Stomach smooth muscle (tissue), 2 donors: ENCODE data around the gene SOX18.
A peak's percentile ranks its signal among the peaks of the same experiment; 100 is the strongest.

Source experiments
- H3K27ac ChIP-seq: one replicate; pipeline ENCODE4 v1.7.0; 2013; ENCODE audit warnings: mild to moderate bottlenecking, low read length, inconsistent platforms
- H3K27me3 ChIP-seq, 2 donors: one replicate each; pipeline ENCODE4 v1.7.0; 2013; ENCODE audit warnings: low read length in 2 of 2; ENCODE audit not compliant: insufficient read depth in 2 of 2, control insufficient read depth in 1 of 2
- H3K36me3 ChIP-seq, 2 donors: one replicate each; pipeline ENCODE4 v1.7.0; 2013; ENCODE audit warnings: low read length in 2 of 2; ENCODE audit not compliant: control insufficient read depth in 2 of 2, insufficient read depth in 2 of 2
- H3K4me1 ChIP-seq: one replicate; pipeline ENCODE4 v1.7.0; 2013; ENCODE audit warnings: low read length; ENCODE audit not compliant: control insufficient read depth, insufficient read depth
- H3K4me3 ChIP-seq, 2 donors: one replicate each; pipeline ENCODE4 v1.7.0; 2013; ENCODE audit warnings: low read length in 2 of 2
- H3K9ac ChIP-seq, 2 donors: one replicate each; pipeline ENCODE4 v1.7.0; 2013; ENCODE audit warnings: low read length in 2 of 2, mild to moderate bottlenecking in 1 of 2
- H3K9me3 ChIP-seq, 2 donors: one replicate each; pipeline ENCODE4 v1.7.0; 2013; ENCODE audit warnings: low read length in 2 of 2; ENCODE audit not compliant: control insufficient read depth in 2 of 2
- donor health status: healthy.
- donor health status: Pancreatic carcinoma.

The SOX18 gene

DNA sequence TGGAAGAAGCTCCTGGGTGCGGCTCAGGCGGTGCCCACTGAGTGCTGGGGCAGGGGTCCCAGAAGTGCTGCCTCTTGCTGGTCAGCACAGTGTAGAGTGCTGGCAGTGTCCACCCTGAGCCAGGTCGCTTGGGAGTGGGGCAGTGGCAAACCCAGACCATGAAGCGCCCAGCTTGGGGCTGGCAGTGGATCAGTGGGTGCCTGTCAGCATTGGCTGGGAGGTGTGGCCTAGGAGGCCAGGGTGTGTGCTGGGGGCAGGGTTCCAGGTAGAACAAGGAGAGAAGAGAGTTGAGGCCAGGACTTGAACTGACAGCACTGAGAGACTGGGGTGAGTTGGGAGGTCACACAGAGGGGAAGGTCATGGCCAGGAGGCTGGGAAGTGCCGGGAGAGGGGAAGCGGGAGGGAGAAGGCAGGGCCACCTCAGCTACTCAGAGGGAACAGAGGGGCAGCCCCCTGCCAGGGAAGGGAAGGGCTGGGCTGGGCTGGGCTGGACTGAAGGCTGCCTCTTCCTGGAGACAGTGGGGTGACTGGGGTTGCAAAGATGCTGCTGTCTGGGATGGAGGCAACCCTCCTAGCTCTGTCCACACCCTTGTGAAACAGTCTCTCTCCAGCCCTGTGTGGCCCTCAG is 17.7 kb upstream of the SOX18 start:
- Histone ChIP-seq H3K9me3 (no peaks in the 10 kb centered on the region), H3K27me3 (no peaks in the 10 kb centered on the region), H3K36me3 (no peaks in the 10 kb centered on the region), H3K4me1 (peaks cover 26% of the 10 kb centered on the region), H3K4me3 (no peak overlapping the region), H3K27ac (no peak overlapping the region), H3K9ac (no peak overlapping the region)

DNA sequence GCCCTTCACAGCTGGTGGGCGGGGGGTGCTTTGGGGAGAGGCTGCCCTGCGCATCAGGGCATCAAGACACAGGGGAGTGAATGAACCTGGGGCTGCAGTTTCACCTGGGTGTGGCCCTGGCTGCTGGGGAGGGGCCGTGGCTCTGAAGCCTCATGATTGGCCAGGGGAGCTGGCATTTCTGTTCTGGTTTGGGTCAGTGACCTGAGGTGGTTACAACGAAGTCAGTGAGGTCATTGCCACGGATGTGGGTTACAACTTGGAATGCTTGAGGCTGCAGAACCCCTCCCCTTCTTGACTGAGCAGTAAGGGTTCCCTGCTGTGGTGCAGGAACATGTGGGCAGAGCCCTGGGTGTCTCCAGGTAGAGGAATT is 16.5 kb upstream of the SOX18 start:
- H3K27me3 ChIP-seq = no peaks in the 10 kb centered on the region
- H3K9ac ChIP-seq = no peak overlapping the region
- no peaks in the 10 kb centered on the region for H3K36me3 ChIP-seq
- H3K4me1 ChIP-seq = peaks cover 27% of the 10 kb centered on the region
- no peaks in the 10 kb centered on the region for H3K9me3 ChIP-seq
- no peak overlapping the region for H3K27ac ChIP-seq
- no peak overlapping the region for H3K4me3 ChIP-seq

DNA sequence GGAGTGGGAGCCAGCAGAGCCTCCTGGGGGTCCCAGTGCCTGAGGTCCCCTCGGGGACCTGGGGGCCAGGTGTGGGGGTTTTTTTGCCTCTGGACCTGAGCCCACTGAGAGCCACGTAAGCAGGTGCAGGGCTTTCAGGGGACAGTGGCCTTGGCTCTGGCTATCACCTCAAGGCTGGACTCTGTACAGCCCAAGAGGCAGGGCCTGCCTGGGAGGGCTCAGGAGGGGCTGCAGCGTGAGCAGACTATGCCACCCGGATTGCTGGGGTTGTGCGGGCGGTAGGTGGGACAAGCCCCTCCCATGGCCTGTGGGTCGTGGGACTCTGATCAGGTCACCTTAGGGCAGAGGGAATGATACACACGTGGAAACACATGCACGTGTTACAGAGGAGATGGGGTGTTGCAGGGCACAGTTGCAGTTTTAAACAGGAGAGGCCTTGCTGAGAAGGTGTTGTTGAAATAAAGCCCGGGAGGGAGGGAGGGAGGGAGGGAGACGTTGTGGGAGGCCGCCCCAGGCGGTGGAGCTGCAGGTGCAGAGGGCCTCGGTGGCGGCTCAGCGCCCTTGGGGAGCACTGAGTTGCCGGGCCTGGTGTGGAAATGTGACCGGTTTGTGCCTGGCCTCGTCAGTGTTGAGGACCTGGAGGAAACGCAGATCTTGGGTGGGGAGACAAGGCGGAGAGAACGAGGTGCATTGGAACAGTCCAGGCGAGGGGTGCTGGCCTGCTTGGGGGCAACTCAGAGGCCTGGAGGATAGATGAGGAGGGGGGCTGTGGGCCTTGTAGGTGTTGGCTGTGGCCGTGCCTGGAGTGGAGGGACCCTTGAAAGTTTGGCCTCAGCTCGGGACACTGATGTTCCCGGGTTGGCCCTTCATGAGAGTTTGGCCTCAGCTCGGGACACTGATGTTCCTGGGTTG is 15.9 kb upstream of the SOX18 start:
- Histone ChIP-seq H3K9me3 (no peaks in the 10 kb centered on the region), H3K27me3 (no peaks in the 10 kb centered on the region), H3K36me3 (no peaks in the 10 kb centered on the region), H3K27ac (no peak overlapping the region), H3K4me1 (peaks cover 27% of the 10 kb centered on the region), H3K4me3 (no peak overlapping the region), H3K9ac (no peak overlapping the region)

DNA sequence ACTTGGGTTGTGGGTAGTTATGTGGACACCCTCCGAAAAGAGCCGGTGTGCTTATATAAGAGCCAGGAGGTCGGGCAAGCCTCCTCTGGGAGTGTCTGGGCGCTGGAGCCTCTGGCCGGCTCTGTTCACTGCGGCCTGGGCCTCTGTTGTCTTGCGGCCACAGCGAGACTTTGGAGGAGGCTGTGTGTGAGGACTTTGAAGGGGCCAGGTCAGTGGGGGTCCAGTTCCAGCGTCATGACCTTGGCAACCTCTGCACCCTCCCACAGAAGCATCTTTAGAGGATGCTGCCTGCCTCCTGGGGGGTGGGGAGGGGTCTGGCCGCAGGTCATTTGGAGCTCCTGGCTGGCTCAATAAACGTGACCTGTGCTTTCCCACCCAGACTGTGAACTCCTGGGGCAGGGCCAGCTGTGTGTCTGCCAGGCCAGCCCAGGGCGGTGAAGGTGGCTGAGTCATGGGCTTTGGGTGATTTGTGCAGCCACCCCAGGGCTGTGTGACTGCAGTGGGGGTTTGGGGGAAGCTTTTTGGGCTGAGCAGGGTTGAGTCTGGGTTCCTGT is 14.8 kb upstream of the SOX18 start:
- Histone ChIP-seq H3K27ac (peak overlapping the region; percentile 24), H3K4me3 (peak overlapping the region; percentile 83 to 87), H3K4me1 (peaks cover 27% of the 10 kb centered on the region), H3K36me3 (no peaks in the 10 kb centered on the region), H3K9ac (peak overlapping the region; percentile 71 to 75), H3K9me3 (no peaks in the 10 kb centered on the region), H3K27me3 (no peaks in the 10 kb centered on the region)

DNA sequence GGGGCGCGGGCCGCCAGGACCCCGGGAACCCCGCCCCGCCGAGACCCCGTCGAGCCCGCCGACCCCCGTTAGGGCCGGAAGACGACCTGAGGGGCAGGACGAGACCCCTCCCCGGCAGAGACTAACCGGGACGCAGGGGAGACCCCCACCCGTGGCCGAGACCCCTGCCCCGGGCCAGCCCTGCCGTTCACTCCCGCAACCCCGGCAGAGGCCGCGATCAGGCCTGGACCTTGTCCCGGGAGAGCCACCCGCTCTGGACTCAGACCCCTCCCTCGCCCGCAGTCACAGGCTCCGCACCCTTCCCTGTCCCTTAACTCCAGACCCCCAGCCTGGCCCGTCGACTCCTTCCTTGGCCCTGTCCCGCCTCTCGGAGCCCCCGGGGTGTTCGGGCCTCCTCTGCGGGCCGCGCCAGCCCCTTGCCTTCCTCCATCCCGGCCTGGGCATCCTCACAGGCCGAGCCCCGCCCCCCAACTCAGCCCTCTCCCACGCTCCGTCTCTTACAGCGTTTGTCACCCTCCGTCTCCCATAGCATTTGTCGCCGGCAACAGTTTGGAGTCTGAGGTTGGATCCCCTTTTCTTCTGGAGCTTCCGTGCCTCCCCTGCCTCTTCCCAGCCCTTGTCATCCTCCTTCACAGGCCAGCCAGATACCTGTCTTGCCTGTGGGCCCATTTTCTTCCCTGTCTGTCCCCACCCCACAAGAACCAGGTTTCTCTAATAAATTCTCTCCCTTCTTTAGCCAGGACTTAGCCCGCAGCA is 14.1 kb upstream of the SOX18 start:
- no peaks in the 10 kb centered on the region for H3K27me3 ChIP-seq
- H3K4me3 ChIP-seq = peak overlapping the region; percentile 83 to 87
- H3K9me3 ChIP-seq = no peaks in the 10 kb centered on the region
- H3K36me3 ChIP-seq = no peaks in the 10 kb centered on the region
- peaks cover 27% of the 10 kb centered on the region for H3K4me1 ChIP-seq
- H3K27ac ChIP-seq = peak overlapping the region; percentile 24
- peak overlapping the region; percentile 71 to 75 for H3K9ac ChIP-seq

DNA sequence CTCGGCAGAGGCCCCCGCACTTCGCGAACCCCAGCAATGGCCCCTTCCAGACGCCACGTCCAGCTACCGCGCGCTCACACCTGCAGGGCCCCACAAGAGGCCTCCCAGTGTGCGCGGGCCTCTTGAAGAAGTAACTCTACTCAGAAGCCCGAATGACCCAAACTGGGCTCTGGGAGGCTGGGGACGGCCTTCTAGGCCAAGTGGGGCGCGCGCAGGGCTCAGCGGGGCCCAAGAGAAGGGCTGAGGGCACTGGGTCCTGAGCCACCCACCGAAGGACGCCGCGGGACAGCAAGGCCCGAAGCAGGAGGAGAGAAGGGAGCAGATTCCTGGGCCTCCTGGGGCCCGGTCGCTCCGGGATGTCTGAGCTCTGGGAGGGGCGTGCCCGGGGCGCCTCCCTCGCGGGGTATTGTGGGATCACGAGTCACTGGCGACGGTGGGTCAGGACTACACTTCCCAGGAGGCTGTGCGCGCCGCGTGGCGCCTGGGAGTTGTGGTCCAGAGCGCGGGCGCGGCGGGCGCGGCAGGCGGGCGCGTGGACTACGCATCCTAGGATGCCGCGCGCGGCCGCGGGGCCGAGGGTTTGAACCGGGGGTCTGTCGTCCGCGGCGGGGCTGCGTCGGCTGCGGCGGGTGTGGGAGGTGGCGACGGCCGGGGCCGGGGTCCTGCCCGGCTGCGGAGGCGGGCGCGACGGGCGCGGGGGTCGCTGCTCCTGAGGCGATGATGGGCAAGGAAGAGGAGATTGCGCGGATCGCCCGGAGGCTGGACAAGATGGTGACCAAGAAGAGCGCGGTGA is 13.4 kb upstream of the SOX18 start, which contains the start of gene TCEA2:
TCEA2 (plus strand) TSS at position 603 of the 793 bp plus-strand sequence; CDS start at position 718, 115 bp downstream.
- Histone ChIP-seq H3K4me3 (peak within 1 kb of the TSS; percentile 83 to 87), H3K9me3 (no peaks in the 10 kb centered on the region), H3K4me1 (peaks cover 29% of the 10 kb centered on the region), H3K27ac (peak within 1 kb of the TSS; percentile 79), H3K36me3 (no peaks in the 10 kb centered on the region), H3K9ac (peak within 1 kb of the TSS; percentile 78 to 81), H3K27me3 (peaks cover 2 to 3% of the 10 kb centered on the region in 2 donors)

DNA sequence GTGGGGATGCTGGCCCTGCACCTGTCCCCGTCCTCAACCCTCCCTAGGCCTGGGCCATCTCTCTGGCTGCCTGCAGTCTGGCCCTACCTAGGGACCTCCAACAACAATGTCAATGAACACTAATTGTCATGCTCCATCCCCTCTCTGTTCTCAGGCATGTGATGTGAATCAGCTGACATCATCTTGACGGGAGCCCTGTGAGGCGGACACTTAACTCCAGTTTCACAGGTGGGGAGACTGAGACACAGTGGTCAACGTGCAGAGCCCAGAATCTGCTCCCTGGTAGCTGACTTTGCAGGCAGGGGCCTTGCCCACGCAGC is 12.8 kb upstream of the SOX18 start:
- H3K9ac ChIP-seq = peak overlapping the region; percentile 78 to 81
- peak overlapping the region; percentile 79 for H3K27ac ChIP-seq
- no peaks in the 10 kb centered on the region for H3K36me3 ChIP-seq
- peaks cover 29% of the 10 kb centered on the region for H3K4me1 ChIP-seq
- H3K9me3 ChIP-seq = no peaks in the 10 kb centered on the region
- H3K4me3 ChIP-seq = peak overlapping the region; percentile 83 to 87
- H3K27me3 ChIP-seq = peaks cover 3% of the 10 kb centered on the region in 2 donors

DNA sequence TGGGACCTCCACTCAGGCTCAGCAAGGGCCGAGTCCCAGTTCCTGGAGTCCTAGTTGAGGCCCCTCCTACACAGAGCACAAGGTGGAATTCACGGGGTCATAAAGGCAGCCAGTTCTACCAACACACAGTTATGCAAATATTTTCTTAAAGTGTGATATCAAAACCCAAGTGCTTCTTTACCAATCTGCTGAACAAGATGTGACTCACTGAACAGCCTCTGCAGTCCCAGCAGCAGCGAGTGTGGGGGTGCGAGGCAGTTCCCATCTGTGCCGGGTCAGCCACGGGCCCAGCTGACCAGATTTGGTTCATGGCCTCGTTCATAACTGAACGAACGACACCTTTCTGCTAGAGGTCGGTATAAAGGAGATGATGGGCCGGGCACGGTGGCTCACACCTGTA is 9.1 kb upstream of the SOX18 start:
- H3K9ac ChIP-seq = no peak overlapping the region
- H3K27ac ChIP-seq = no peak overlapping the region

DNA sequence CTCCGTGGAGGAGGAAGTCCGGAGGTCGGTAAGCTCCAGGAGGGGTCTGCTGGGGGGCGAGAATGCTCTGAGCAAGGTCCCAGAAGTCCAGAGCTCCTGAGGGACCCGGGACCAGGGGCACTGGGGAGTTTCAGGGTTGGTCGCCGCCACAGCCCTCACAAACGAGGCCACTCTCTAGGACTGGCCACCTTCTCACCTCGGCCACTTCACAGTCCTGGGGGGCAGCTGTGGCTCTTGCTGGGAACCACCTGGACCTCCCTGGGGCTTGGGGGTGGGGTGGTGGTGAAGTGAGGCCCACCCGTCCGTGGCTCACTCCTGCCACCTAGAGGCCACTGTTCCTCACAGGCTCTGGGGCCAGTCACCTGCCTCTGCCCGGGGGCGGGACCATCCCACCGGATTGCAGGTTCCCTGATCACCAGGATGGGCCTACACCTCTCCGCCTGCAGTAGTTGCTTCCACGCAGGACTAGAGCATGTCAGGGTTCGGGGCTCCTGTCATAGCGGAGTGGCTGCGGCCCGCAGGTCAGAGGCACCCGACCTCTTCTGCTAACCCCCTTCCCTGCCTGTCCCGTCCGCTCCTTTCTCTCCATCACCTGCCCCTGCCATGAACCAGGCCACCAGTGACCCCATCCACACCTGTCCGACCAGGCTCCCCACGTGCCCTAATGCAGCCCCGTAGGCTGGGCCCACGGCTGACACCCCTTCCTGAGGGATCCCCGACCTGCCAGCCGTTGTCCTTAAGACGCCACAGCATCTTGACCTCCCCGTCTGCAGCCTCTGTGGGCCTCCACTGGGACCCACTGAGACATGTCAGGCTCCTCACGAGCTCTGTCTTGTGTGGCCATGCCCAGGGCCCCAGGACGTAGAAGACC is 8.4 kb upstream of the SOX18 start:
- no peak overlapping the region for H3K27ac ChIP-seq
- H3K36me3 ChIP-seq = no peaks in the 10 kb centered on the region
- H3K27me3 ChIP-seq = peaks cover 16 to 17% of the 10 kb centered on the region in 2 donors
- H3K4me3 ChIP-seq = peak overlapping the region in 1 of 2 donors; percentile 15
- no peaks in the 10 kb centered on the region for H3K9me3 ChIP-seq
- no peak overlapping the region for H3K9ac ChIP-seq
- H3K4me1 ChIP-seq = peaks cover 13% of the 10 kb centered on the region

More for the DNA sequence above, 9.1 kb upstream of the SOX18 start:
- Histone ChIP-seq H3K36me3 (no peaks in the 10 kb centered on the region), H3K4me3 (no peak overlapping the region), H3K4me1 (peaks cover 12% of the 10 kb centered on the region), H3K9me3 (no peaks in the 10 kb centered on the region), H3K27me3 (peaks cover 12 to 16% of the 10 kb centered on the region in 2 donors)
